HG03108 (cell line): ENCODE data around the gene PRUNE2.
"Not testable (repeated sequence)": the region's sequence is repeated elsewhere in the genome, so short reads cannot be mapped to it uniquely, and the experiment has no call there.

Source experiments
- ATAC-seq: cut with Tn5 transposase; IDR thresholded peaks from one replicate; pipeline ENCODE4 v1.9.1; 2021; ENCODE audit warnings: moderate library complexity; ENCODE audit not compliant: unreplicated experiment

The PRUNE2 gene

GRCh38 chr9:76905791-76906646 is at the start of gene PRUNE2:
TSS of gene PRUNE2 (minus strand) at chr9:76906114. CDS start at chr9:76905963, 151 bp downstream.
- ATAC-seq = no peak

GRCh38 chr9:76955406-76955805 is 49.5 kb upstream of the PRUNE2 start:
- not testable (repeated sequence) for ATAC-seq

GRCh38 chr9:76949865-76950264 is 44.0 kb upstream of the PRUNE2 start:
- ATAC-seq = no peak

- ATAC-seq = no peak
Observed at GRCh38 chr9:76944011-76944410, 38.1 kb upstream of the PRUNE2 start.

- ATAC-seq = no peak
Observed at GRCh38 chr9:76943054-76943453, 37.1 kb upstream of the PRUNE2 start.

GRCh38 chr9:76932757-76933156 is 26.8 kb upstream of the PRUNE2 start:
- no peak for ATAC-seq

- ATAC-seq = no peak
Observed at GRCh38 chr9:76932265-76932664, 26.4 kb upstream of the PRUNE2 start.

GRCh38 chr9:76927540-76928240 is 21.8 kb upstream of the PRUNE2 start:
- no peak for ATAC-seq

GRCh38 chr9:76926846-76927245 is 20.9 kb upstream of the PRUNE2 start:
- ATAC-seq = no peak

- no peak for ATAC-seq
Observed at GRCh38 chr9:76926324-76926741, 20.4 kb upstream of the PRUNE2 start.

- no peak for ATAC-seq
Observed at GRCh38 chr9:76921165-76921564, 15.3 kb upstream of the PRUNE2 start.

GRCh38 chr9:76917299-76917698 is 11.4 kb upstream of the PRUNE2 start:
- ATAC-seq = no peak

- no peak for ATAC-seq
Observed at GRCh38 chr9:76916231-76916630, 10.3 kb upstream of the PRUNE2 start.

GRCh38 chr9:76913467-76913866 is 7.6 kb upstream of the PRUNE2 start:
- no peak for ATAC-seq

GRCh38 chr9:76912636-76913275 is 6.8 kb upstream of the PRUNE2 start:
- ATAC-seq = no peak

GRCh38 chr9:76911971-76912370 is 6.1 kb upstream of the PRUNE2 start:
- no peak for ATAC-seq

- ATAC-seq = no peak
Observed at GRCh38 chr9:76910861-76911260, 4.9 kb upstream of the PRUNE2 start.

- no peak for ATAC-seq
Observed at GRCh38 chr9:76906647-76906975, 697 bp upstream of the PRUNE2 start.

GRCh38 chr9:76904661-76905457 is 1.1 kb downstream of the PRUNE2 start:
- ATAC-seq = no peak

GRCh38 chr9:76902395-76902794 is 3.5 kb downstream of the PRUNE2 start:
- no peak for ATAC-seq

GRCh38 chr9:76901801-76902200 is 4.1 kb downstream of the PRUNE2 start:
- ATAC-seq = no peak
